Measurements from ENCODE around the gene R3HDM2. TPM values are rescaled to one million over a fixed set of nuclear protein-coding genes. Genes with fewer than 3 reads are reported as not detected.
"Not testable (repeated sequence)": the region's sequence is repeated elsewhere in the genome, so short reads cannot be mapped to it uniquely, and the experiment has no call there.

The R3HDM2 gene
- total RNA-seq, 6 experiments from 2014 or later, result 33.7 to 39.4 (median 37.9) TPM

DNA sequence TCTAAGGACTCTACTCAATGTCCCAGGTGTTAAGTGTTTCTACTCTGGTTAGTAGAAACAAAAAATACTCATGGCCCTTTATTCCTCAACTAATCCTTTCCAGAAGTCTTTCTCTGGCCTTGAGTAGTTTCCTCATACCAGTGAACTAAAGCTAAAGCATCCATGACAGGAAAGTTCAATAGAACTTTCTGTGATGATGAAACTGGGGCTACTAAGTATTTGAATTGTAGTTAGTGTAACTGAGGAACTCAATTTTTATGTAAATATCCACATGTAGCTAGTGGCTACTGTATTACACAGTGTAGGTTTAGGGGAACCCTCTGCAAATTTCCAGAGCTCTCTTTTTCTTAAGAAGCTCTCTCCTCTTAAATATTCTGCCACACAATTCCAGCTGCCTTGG lies 63.7 kb downstream of the R3HDM2 start:
- DNase-seq, result no peak
- H3K4me3 Mint-ChIP-seq, result no peak overlapping the region
- peaks cover 27% of the 10 kb centered on the region for H3K36me3 Mint-ChIP-seq (ENCODE audit: low read depth)

GRCh38 chr12:57366315-57366714 lies 64.5 kb downstream of the R3HDM2 start:
- Mint-ChIP-seq H3K4me3 (no peak overlapping the region), H3K27me3 (ENCODE audit: insufficient read depth) (no peaks in the 10 kb centered on the region), H3K27ac (no peak overlapping the region), H3K9me3 (peaks cover 16% of the 10 kb centered on the region), H3K36me3 (ENCODE audit: low read depth) (peaks cover 27% of the 10 kb centered on the region), H3K4me1 (ENCODE audit: low read depth) (peaks cover 10% of the 10 kb centered on the region)
- DNase-seq, result no peak
- TF ChIP-seq CTCF (IDR thresholded peaks at IDR 0.05), result no peak

More for the DNA sequence above, 63.7 kb downstream of the R3HDM2 start:
- H3K4me1 Mint-ChIP-seq (ENCODE audit: low read depth), result peaks cover 18% of the 10 kb centered on the region
- no peak overlapping the region for H3K27ac Mint-ChIP-seq
- TF ChIP-seq CTCF (IDR thresholded peaks at IDR 0.05), result no peak
- peaks cover 16% of the 10 kb centered on the region for H3K9me3 Mint-ChIP-seq
- no peaks in the 10 kb centered on the region for H3K27me3 Mint-ChIP-seq (ENCODE audit: insufficient read depth)

DNA sequence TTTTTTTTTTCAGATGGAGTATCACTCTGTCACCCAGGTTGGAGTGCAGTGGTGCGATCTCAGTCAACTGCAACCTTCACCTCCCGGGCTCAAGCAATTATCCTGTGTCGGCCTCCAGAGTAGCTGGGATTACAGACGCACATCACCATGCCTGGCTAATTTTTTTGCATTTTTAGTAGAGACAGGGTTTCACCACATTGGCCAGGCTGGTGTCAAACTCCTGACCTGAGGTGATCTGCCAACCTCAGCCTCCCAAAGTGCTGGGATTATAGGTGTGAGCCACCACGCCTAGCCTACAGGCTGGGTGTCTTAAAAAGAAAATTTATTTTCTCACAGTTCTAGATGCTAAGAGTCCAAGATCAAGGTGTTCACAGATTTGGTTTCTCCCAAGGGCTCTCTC lies 66.7 kb downstream of the R3HDM2 start:
- not testable (repeated sequence) for H3K4me3 Mint-ChIP-seq; H3K27me3 Mint-ChIP-seq (ENCODE audit: insufficient read depth); H3K27ac Mint-ChIP-seq; DNase-seq; H3K4me1 Mint-ChIP-seq (ENCODE audit: low read depth)
- H3K36me3 Mint-ChIP-seq (ENCODE audit: low read depth), result peaks cover 33% of the 10 kb centered on the region
- peaks cover 16% of the 10 kb centered on the region for H3K9me3 Mint-ChIP-seq

GRCh38 chr12:57360468-57360867 lies 70.4 kb downstream of the R3HDM2 start:
- H3K27ac Mint-ChIP-seq, result no peak overlapping the region
- DNase-seq, result no peak
- H3K36me3 Mint-ChIP-seq (ENCODE audit: low read depth), result peaks cover 8% of the 10 kb centered on the region; the same call in 1 of the 2 replicates
- H3K4me3 Mint-ChIP-seq, result no peak overlapping the region
- no peaks in the 10 kb centered on the region for H3K27me3 Mint-ChIP-seq (ENCODE audit: insufficient read depth)
- H3K9me3 Mint-ChIP-seq, result no peaks in the 10 kb centered on the region
- H3K4me1 Mint-ChIP-seq (ENCODE audit: low read depth), result no peaks in the 10 kb centered on the region
- TF ChIP-seq CTCF (IDR thresholded peaks at IDR 0.05), result no peak

GRCh38 chr12:57358646-57359045 lies 72.2 kb downstream of the R3HDM2 start:
- H3K27me3 Mint-ChIP-seq (ENCODE audit: insufficient read depth), result no peaks in the 10 kb centered on the region
- no peaks in the 10 kb centered on the region for H3K9me3 Mint-ChIP-seq
- H3K4me3 Mint-ChIP-seq, result no peak overlapping the region
- no peaks in the 10 kb centered on the region for H3K4me1 Mint-ChIP-seq (ENCODE audit: low read depth)
- no peak overlapping the region for H3K27ac Mint-ChIP-seq
- TF ChIP-seq CTCF (IDR thresholded peaks at IDR 0.05), result no peak
- peaks cover 8% of the 10 kb centered on the region; the same call in 1 of the 2 replicates for H3K36me3 Mint-ChIP-seq (ENCODE audit: low read depth)
- no peak for DNase-seq

- Mint-ChIP-seq H3K27ac (no peak overlapping the region), H3K4me1 (ENCODE audit: low read depth) (0 out of 2 replicates have a peak, but pooled peaks cover 5% of the 10 kb centered on the region), H3K4me3 (no peak overlapping the region), H3K9me3 (no peaks in the 10 kb centered on the region), H3K27me3 (ENCODE audit: insufficient read depth) (no peaks in the 10 kb centered on the region), H3K36me3 (ENCODE audit: low read depth) (peaks cover 13% of the 10 kb centered on the region; the same call in 1 of the 2 replicates)
- TF ChIP-seq CTCF (IDR thresholded peaks at IDR 0.05), result no peak
- no peak for DNase-seq
These were observed 75.1 kb downstream of the R3HDM2 start for GRCh38 chr12:57355734-57356133.
